CD8-positive, alpha-beta memory T cell (primary cell): ENCODE results near the gene GPRASP1. TPM values are rescaled to one million over a fixed set of nuclear protein-coding genes. Genes with fewer than 3 reads are reported as not detected.
"Not testable (repeated sequence)": the region's sequence is repeated elsewhere in the genome, so short reads cannot be mapped to it uniquely, and the experiment has no call there.

Experiments used
- CTCF ChIA-PET: fragments of 350-600 bp; sonication (Branson Sonifier 250); formaldehyde crosslinking; loops from one replicate; lab custom pipeline; 2021; ENCODE audit warnings: antibody characterized with exemption; lab: Charles Lee
- POLR2A ChIA-PET: fragments of 350-600 bp; sonication (Branson Sonifier 250); formaldehyde crosslinking; loops from one replicate; lab custom pipeline; 2021; ENCODE audit warnings: antibody characterized with exemption; lab: Charles Lee
- DNase-seq, 5 donors: peaks; one replicate each; pipeline versions ENCODE4 v3.0.0 to v3.0.0-alpha.2; 2020 to 2022; ENCODE audit warnings: mixed read lengths in 1 of 5
- H3K27ac ChIP-seq: one replicate; pipeline ENCODE4 v1.7.0; 2013; ENCODE audit warnings: low read depth, mild to moderate bottlenecking, low read length, moderate library complexity
- H3K27me3 ChIP-seq: 2 replicates; pipeline ENCODE4 v1.7.0; 2013; ENCODE audit warnings: low read length, mild to moderate bottlenecking; ENCODE audit not compliant: insufficient read depth, poor library complexity, severe bottlenecking
- H3K36me3 ChIP-seq: 2 replicates; pipeline ENCODE4 v1.7.0; 2013; ENCODE audit warnings: mild to moderate bottlenecking, low read length, moderate library complexity; ENCODE audit not compliant: insufficient read depth
- H3K4me1 ChIP-seq: 2 replicates; pipeline ENCODE4 v1.7.0; 2013; ENCODE audit warnings: mild to moderate bottlenecking, low read length, moderate library complexity; ENCODE audit not compliant: insufficient read depth
- H3K4me3 ChIP-seq: 2 replicates; pipeline ENCODE4 v1.7.0; 2013; ENCODE audit warnings: mild to moderate bottlenecking, low read length
- H3K9me3 ChIP-seq: 2 replicates; pipeline ENCODE4 v1.7.0; 2013; ENCODE audit warnings: mild to moderate bottlenecking, low read length
- H3K27ac Mint-ChIP-seq, 8 donors: one replicate each; pipeline ENCODE4 v1.8.0; 2020 to 2021; ENCODE audit warnings: mixed read lengths in 8 of 8, mild to moderate bottlenecking in 6 of 8, inconsistent platforms in 3 of 8, moderate library complexity in 3 of 8
- H3K27me3 Mint-ChIP-seq, 2 donors: one replicate each; pipeline ENCODE4 v1.8.0; 2020 to 2021; ENCODE audit warnings: mixed read lengths in 2 of 2, mild to moderate bottlenecking in 1 of 2, moderate library complexity in 1 of 2
- H3K36me3 Mint-ChIP-seq, 3 donors: one replicate each; pipeline ENCODE4 v1.8.0; 2020 to 2021; ENCODE audit warnings: mixed read lengths in 3 of 3, inconsistent platforms in 1 of 3, mild to moderate bottlenecking in 1 of 3
- H3K4me1 Mint-ChIP-seq, 3 donors: one replicate each; pipeline ENCODE4 v1.8.0; 2020 to 2021; ENCODE audit warnings: mixed read lengths in 3 of 3, inconsistent platforms in 1 of 3, mild to moderate bottlenecking in 1 of 3
- H3K4me3 Mint-ChIP-seq, 7 donors: one replicate each; pipeline ENCODE4 v1.8.0; 2020 to 2021; ENCODE audit warnings: mixed read lengths in 7 of 7, mild to moderate bottlenecking in 6 of 7, moderate library complexity in 4 of 7, inconsistent platforms in 2 of 7
- H3K9me3 Mint-ChIP-seq, 5 donors: one replicate each; pipeline ENCODE4 v1.8.0; 2020 to 2022; ENCODE audit warnings: mixed read lengths in 5 of 5, mild to moderate bottlenecking in 3 of 5, moderate library complexity in 2 of 5, inconsistent platforms in 1 of 5
- polyA plus RNA-seq: library from polyadenylated mRNA; unstranded; fragments of 300-500 nt; fragmentation: Illumina TruSeq; gene quantifications from one replicate; pipeline ENCODE4 v1.2.3, GENCODE V29; 2021
- total RNA-seq, 2 experiments: library from RNA; stranded (reverse); gene quantifications; one replicate each; pipeline ENCODE4 v1.2.3, GENCODE V29; 2021

The GPRASP1 gene
- total and polyA plus RNA-seq, 3 experiments from 2014 or later: 3.4 to 5.2 (median 4.2) TPM

DNA sequence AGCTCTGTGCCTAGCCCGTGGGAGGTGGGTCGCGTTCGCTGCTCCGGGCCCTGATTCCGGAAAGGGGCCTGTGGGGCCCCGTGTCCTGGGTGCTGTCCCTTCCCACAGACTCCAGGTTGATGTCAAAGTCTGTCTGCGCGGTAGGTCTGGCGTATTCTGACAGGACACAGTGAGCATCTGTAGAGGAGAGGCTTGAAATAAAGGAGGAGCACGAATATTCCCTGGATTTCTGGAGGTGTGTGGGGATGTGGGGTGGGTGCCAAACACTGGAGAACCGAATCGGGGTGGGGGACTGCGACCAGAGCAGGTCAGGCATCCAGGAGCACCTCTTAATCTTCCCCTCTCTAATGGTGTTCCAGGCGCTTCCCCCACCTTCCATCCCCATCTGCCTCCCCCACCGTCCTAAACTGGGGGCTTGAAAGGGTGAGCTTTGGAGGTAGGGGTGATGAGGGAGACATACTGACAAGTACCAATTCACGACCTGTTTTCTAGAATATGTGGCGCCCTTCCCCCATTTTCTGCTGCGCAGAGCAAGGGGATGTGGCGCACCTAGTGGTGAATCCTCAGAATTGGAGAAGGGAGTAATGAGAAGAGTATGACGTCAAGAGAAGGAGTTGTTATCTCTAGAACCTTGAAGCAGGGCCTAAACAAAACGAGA lies 877 bp downstream of the GPRASP1 start:
- CTCF ChIA-PET: interaction anchor here (0.6 kb wide), 1 partner anchor 53 kb away, joined by 3 read pairs; the partner anchor contains the start of gene ARMCX5
- Histone ChIP-seq H3K27me3 (no peaks in the 10 kb centered on the region), H3K4me1 (peaks cover 8% of the 10 kb centered on the region), H3K9me3 (no peaks in the 10 kb centered on the region), H3K36me3 (no peaks in the 10 kb centered on the region), H3K27ac (peak overlapping the region; percentile 51), H3K4me3 (peak overlapping the region; percentile 70)
- H3K4me1 Mint-ChIP-seq: peaks cover 15 to 47% (median 24%) of the 10 kb centered on the region in 3 donors
- H3K36me3 Mint-ChIP-seq: peaks cover 0 to 24% (median 0%) of the 10 kb centered on the region in 3 donors
- H3K4me3 Mint-ChIP-seq: peak overlapping the region; percentile 88 to 98 (median 95)
- peaks cover 0 to 2% (median 0%) of the 10 kb centered on the region in 5 donors for H3K9me3 Mint-ChIP-seq
- POLR2A ChIA-PET: interaction anchor here (0.9 to 1.6 kb wide), 2 partner anchors 8 to 53 kb away, joined by 3 to 11 read pairs; partner anchors contain the start of gene ARMCX5
- peaks cover 0 to 7% of the 10 kb centered on the region in 2 donors for H3K27me3 Mint-ChIP-seq
- H3K27ac Mint-ChIP-seq: peak overlapping the region; percentile 74 to 94 (median 90)
- DNase-seq: peak in 4 of 5 donors; percentile 38 to 76 (median 66)

DNA sequence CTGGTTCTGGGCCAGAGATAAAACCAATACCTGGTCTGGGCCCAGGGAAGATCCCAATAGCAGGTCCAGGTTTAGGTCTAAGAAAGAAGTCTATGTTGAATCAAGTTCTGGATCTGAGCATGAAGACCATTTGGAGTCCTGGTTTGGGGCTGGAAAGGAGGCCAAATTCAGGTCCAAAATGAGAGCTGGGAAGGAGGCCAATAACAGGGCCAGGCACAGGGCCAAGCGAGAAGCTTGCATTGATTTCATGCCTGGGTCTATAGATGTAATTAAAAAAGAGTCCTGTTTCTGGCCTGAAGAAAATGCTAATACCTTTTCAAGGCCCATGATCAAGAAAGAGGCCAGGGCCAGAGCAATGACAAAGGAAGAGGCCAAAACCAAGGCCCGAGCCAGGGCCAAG lies 3.4 kb downstream of the GPRASP1 start:
- H3K36me3 ChIP-seq: no peaks in the 10 kb centered on the region
- peaks cover 0 to 2% (median 0%) of the 10 kb centered on the region in 5 donors for H3K9me3 Mint-ChIP-seq
- no peak overlapping the region for H3K4me3 ChIP-seq
- ChIA-PET CTCF (no interaction called here), POLR2A (no interaction called here)
- no peak for DNase-seq
- H3K36me3 Mint-ChIP-seq: peaks cover 0 to 24% (median 0%) of the 10 kb centered on the region in 3 donors
- no peaks in the 10 kb centered on the region for H3K9me3 ChIP-seq
- no peak overlapping the region for H3K4me3 Mint-ChIP-seq
- peaks cover 8% of the 10 kb centered on the region for H3K4me1 ChIP-seq
- no peak overlapping the region for H3K27ac ChIP-seq
- H3K27me3 Mint-ChIP-seq: peaks cover 0 to 4% of the 10 kb centered on the region in 2 donors
- H3K4me1 Mint-ChIP-seq: peaks cover 20 to 61% (median 44%) of the 10 kb centered on the region in 3 donors
- no peak overlapping the region for H3K27ac Mint-ChIP-seq
- H3K27me3 ChIP-seq: no peaks in the 10 kb centered on the region

DNA sequence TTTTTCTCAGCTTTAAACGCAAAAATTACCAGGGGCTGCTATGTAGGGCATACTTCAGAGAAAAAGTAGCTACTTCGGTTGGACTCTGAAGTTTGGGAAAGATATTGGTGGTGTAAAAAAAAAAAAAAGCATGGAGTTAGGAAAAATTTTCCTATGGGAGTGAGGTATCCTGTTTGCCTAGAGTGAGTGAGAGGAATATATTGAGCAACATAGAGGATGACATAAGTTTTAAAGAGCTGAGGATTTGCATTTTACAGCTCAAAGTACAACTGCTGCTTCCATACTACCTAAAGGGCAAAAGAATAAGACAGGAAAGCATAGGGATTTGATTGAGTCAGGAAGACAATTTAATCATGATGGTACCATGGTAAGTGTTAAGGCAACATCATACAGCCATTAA lies 7.3 kb downstream of the GPRASP1 start:
- H3K4me3 Mint-ChIP-seq: peak overlapping the region in 4 of 7 donors; percentile 41 to 78 (median 55)
- no peak overlapping the region for H3K27ac ChIP-seq
- no peaks in the 10 kb centered on the region for H3K36me3 ChIP-seq
- H3K27me3 Mint-ChIP-seq: peaks cover 0 to 1% of the 10 kb centered on the region in 2 donors
- no peak for DNase-seq
- H3K4me1 ChIP-seq: no peaks in the 10 kb centered on the region
- H3K9me3 ChIP-seq: no peaks in the 10 kb centered on the region
- no peak overlapping the region for H3K4me3 ChIP-seq
- H3K27ac Mint-ChIP-seq: peak overlapping the region in 2 of 8 donors; percentile 67 to 93
- H3K9me3 Mint-ChIP-seq: peaks cover 0 to 2% (median 0%) of the 10 kb centered on the region in 5 donors
- ChIA-PET CTCF (no interaction called here), POLR2A (no interaction called here)
- H3K36me3 Mint-ChIP-seq: peaks cover 2 to 11% (median 5%) of the 10 kb centered on the region in 3 donors
- peaks cover 16 to 51% (median 37%) of the 10 kb centered on the region in 3 donors for H3K4me1 Mint-ChIP-seq
- no peaks in the 10 kb centered on the region for H3K27me3 ChIP-seq

DNA sequence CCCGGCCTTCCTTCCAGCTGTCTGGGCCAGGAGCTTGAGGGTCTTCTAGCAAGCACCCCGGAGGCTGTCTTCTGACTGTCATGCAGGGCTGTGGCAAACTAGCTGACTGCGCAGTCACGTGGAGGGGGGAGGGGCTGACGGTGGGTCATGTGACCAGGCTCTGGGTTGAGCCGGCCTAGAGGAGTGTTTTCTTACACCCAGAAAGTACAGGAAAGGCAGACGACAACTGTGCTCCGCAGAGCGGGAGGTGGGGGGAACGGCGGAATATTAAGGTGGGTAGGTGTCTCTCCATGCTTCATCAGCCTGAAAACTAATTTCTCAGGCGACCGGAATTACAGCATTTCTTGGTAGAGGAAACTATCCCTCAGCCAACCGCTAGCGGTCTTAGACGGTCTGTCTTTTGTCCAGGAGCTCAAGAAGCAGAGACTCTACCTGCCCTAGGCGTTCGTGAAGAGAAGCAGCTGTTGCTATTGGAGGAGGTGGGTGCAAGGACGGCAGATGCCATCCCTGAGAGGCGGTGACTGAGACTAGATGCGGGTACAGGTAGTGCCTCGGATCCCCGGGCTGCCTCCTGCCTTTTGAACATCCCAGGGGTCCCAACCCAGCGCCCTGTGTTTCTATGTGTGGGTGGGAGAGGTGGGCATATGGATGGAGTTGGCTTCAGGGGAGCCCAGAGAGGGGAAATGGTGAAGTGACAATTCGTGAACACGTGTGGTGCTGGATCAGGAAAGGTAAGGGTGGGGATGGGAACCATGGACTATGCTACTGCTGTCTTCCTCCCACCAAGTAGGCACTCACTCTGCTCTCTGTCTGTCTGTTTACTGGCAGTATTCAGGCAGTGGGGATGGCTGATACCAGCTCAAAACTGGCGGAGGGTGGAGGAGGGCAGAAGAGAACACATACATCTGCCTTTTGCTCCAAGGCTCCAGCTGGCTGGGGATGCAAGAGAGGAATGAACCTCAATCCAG lies 8.8 kb downstream of the GPRASP1 start:
- H3K4me1 Mint-ChIP-seq: peaks cover 16 to 49% (median 37%) of the 10 kb centered on the region in 3 donors

DNA sequence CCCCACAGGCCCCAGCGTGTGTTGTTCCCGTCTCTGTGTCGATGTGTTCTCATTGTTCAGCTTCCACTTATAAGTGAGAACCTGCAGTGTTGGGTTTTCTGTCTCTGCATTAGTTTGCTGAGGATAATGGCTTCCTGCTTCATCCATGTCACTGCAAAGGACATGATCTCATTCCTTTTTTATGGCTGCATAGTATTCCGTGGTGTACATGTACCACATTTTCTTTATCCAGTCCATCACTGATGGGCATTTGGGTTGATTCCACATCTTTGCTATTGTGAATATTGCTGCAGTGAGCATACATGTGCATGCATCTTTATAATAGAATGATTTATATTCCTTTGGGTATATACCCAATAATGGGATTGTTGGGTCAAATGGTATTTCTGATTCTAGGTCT lies 12.5 kb downstream of the GPRASP1 start:
- H3K27me3 Mint-ChIP-seq, DNase-seq, H3K27ac ChIP-seq, H3K4me3 ChIP-seq, CTCF ChIA-PET, H3K27ac Mint-ChIP-seq, H3K27me3 ChIP-seq, H3K36me3 ChIP-seq, H3K4me1 ChIP-seq, H3K4me3 Mint-ChIP-seq, POLR2A ChIA-PET, H3K9me3 ChIP-seq, H3K9me3 Mint-ChIP-seq: not testable (repeated sequence)
- peaks cover 13 to 29% (median 17%) of the 10 kb centered on the region in 3 donors for H3K4me1 Mint-ChIP-seq
- peaks cover 6 to 27% (median 17%) of the 10 kb centered on the region in 3 donors for H3K36me3 Mint-ChIP-seq

More for the DNA sequence above, 8.8 kb downstream of the GPRASP1 start:
- Histone ChIP-seq H3K27ac (no peak overlapping the region), H3K4me3 (peak overlapping the region; percentile 62), H3K4me1 (no peaks in the 10 kb centered on the region), H3K36me3 (no peaks in the 10 kb centered on the region), H3K9me3 (no peaks in the 10 kb centered on the region), H3K27me3 (no peaks in the 10 kb centered on the region)
- POLR2A ChIA-PET: interaction anchor here (0.6 kb wide), 1 partner anchor 8 kb away, joined by 3 read pairs; the partner anchor contains the start of gene GPRASP1
- H3K27ac Mint-ChIP-seq: peak overlapping the region; percentile 74 to 98 (median 90)
- H3K27me3 Mint-ChIP-seq: peaks cover 0 to 1% of the 10 kb centered on the region in 2 donors
- peak overlapping the region; percentile 83 to 93 (median 88) for H3K4me3 Mint-ChIP-seq
- CTCF ChIA-PET: no interaction called here
- peaks cover 3 to 17% (median 7%) of the 10 kb centered on the region in 3 donors for H3K36me3 Mint-ChIP-seq
- peak; percentile 71 to 86 (median 73) for DNase-seq
- peaks cover 0 to 1% (median 0%) of the 10 kb centered on the region in 5 donors for H3K9me3 Mint-ChIP-seq

DNA sequence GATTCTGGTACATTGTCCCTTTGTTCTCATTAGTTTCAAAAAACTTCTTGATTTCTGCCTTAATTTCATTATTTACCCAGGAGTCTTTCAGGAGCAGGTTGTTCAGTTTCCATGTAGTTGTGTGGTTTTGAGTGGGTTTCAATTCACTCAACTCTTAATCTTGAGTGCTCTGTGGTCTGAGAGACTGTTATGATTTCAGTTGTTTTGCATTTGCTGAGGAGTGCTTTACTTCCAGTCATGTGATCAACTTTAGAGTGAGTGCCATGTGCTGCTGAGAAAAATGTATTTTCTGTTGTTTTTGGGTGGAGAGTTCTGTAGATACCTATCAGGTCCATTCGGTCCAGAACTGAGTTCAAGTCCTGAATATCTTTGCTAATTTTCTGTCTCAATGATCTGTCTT lies 15.8 kb downstream of the GPRASP1 start:
- POLR2A ChIA-PET, H3K4me3 Mint-ChIP-seq, H3K27me3 ChIP-seq, DNase-seq, H3K27ac Mint-ChIP-seq, H3K36me3 ChIP-seq, H3K4me3 ChIP-seq, H3K27me3 Mint-ChIP-seq, H3K9me3 ChIP-seq, CTCF ChIA-PET, H3K9me3 Mint-ChIP-seq, H3K4me1 ChIP-seq, H3K27ac ChIP-seq: not testable (repeated sequence)
- Mint-ChIP-seq H3K36me3 (peaks cover 6 to 36% (median 22%) of the 10 kb centered on the region in 3 donors), H3K4me1 (peaks cover 0 to 15% (median 0%) of the 10 kb centered on the region in 3 donors)

DNA sequence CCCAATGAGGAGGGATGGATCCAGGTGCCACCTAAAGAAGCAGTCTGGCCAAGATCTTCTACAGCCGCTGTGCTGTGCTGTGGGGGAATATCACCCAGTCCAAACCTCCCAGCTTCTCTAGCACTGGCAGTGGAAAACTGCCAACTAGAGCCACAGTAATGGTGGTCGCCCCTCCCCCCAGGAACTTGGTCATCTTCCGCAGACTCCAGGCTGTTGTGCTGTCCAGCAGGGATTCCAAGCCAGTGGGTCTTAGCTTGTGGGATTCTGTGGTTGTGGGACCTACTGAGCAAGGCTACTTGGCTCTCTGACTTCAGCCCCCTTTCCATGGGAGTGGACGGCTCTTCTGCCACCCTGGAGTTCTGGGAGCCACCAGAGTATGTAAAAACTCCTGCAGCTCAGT lies 18.2 kb downstream of the GPRASP1 start:
- POLR2A ChIA-PET: no interaction called here
- no peaks in the 10 kb centered on the region for H3K9me3 ChIP-seq

More for the DNA sequence above, 18.2 kb downstream of the GPRASP1 start:
- H3K4me3 Mint-ChIP-seq: no peak overlapping the region
- Histone ChIP-seq H3K36me3 (no peaks in the 10 kb centered on the region), H3K27ac (no peak overlapping the region), H3K4me1 (no peaks in the 10 kb centered on the region), H3K4me3 (no peak overlapping the region), H3K27me3 (no peaks in the 10 kb centered on the region)
- H3K36me3 Mint-ChIP-seq: peaks cover 3 to 30% (median 15%) of the 10 kb centered on the region in 3 donors
- CTCF ChIA-PET: no interaction called here
- H3K4me1 Mint-ChIP-seq: peaks cover 0 to 15% (median 0%) of the 10 kb centered on the region in 3 donors
- H3K27me3 Mint-ChIP-seq: peaks cover 0 to 6% of the 10 kb centered on the region in 2 donors
- peaks cover 0 to 11% (median 5%) of the 10 kb centered on the region in 5 donors for H3K9me3 Mint-ChIP-seq
- no peak overlapping the region for H3K27ac Mint-ChIP-seq
- no peak for DNase-seq
